H1 (cell line): ENCODE data around the gene CRK. TPM values are rescaled to one million over a fixed set of nuclear protein-coding genes. Genes with fewer than 3 reads are reported as not detected.

Source experiments
- CTCF ChIA-PET: fragments of 300-600 bp; sonication (Branson Sonifier 250); formaldehyde crosslinking; loops from one replicate; lab custom pipeline; 2021; ENCODE audit not compliant: partially characterized antibody; lab: Charles Lee
- POLR2A ChIA-PET: fragments of 300-600 bp; sonication (Branson Sonifier 250); formaldehyde crosslinking; loops from one replicate; lab custom pipeline; 2021; ENCODE audit warnings: inconsistent platforms; ENCODE audit not compliant: partially characterized antibody; lab: Charles Lee
- DNase-seq, 2 experiments: peaks; one replicate each; pipeline versions ENCODE4 v3.0.0 to v3.0.0-alpha.2; 2010 to 2022; ENCODE audit warnings: low spot score in 2 of 2, low read depth in 1 of 2, mixed read lengths in 1 of 2
- FAIRE-seq: peaks from 2 replicates; lab custom pipeline; 2011; peaks lifted over from hg19 to GRCh38; lab: Jason Lieb, UNC
- H2AFZ ChIP-seq: 2 replicates; pipeline ENCODE4 v1.8.1; 2012; ENCODE audit warnings: low read length, inconsistent platforms
- H2AK5ac ChIP-seq: 2 replicates; pipeline ENCODE4 v1.6.1; 2013; ENCODE audit warnings: low read depth, low read length
- H2BK120ac ChIP-seq: replicated peaks from 2 replicates; pipeline ENCODE3; 2013; ENCODE audit warnings: low read depth, low read length, inconsistent platforms
- H2BK12ac ChIP-seq: 2 replicates; pipeline ENCODE4 v1.6.1; 2013; ENCODE audit warnings: low read depth, low read length
- H2BK15ac ChIP-seq: 2 replicates; pipeline ENCODE4 v1.6.1; 2013; ENCODE audit warnings: low read length
- H2BK20ac ChIP-seq: 2 replicates; pipeline ENCODE4 v1.6.1; 2013; ENCODE audit warnings: low read length
- H2BK5ac ChIP-seq: 2 replicates; pipeline ENCODE4 v1.6.1; 2013; ENCODE audit warnings: low read depth, low read length
- H3K14ac ChIP-seq: 2 replicates; pipeline ENCODE4 v1.6.1; 2013; ENCODE audit warnings: inconsistent platforms; ENCODE audit not compliant: insufficient read length
- H3K18ac ChIP-seq: 2 replicates; pipeline ENCODE4 v1.6.1; 2013; ENCODE audit warnings: low read length; ENCODE audit errors: extremely low read depth
- H3K23ac ChIP-seq: 2 replicates; pipeline ENCODE4 v1.6.1; 2013; ENCODE audit warnings: inconsistent platforms; ENCODE audit not compliant: insufficient read length
- H3K23me2 ChIP-seq: 2 replicates; pipeline ENCODE4 v1.6.1; 2013; ENCODE audit warnings: low read depth, low read length
- H3K27ac ChIP-seq: 2 replicates; pipeline ENCODE4 v1.6.1; 2011; ENCODE audit warnings: low read depth, low read length, inconsistent platforms
- H3K27me3 ChIP-seq, 4 experiments: replicated peaks in 1 of 4; 1 replicate in 1 of 4; 2 replicates in 3 of 4; pipeline versions ENCODE4 v1.6.1 to v1.8.1; 2011 to 2013; ENCODE audit warnings: low read length in 3 of 4, mild to moderate bottlenecking in 3 of 4, inconsistent platforms in 2 of 4, mixed read lengths in 2 of 4, moderate library complexity in 1 of 4; ENCODE audit not compliant: control insufficient read depth in 3 of 4, insufficient read depth in 3 of 4; ENCODE audit errors: extremely low read depth in 1 of 4
- H3K36me3 ChIP-seq, 4 experiments: 2 replicates each; pipeline versions ENCODE4 v1.6.1 to v1.8.1; 2011 to 2013; ENCODE audit warnings: mild to moderate bottlenecking in 4 of 4, low read length in 3 of 4, moderate library complexity in 2 of 4, control low read depth in 1 of 4, inconsistent platforms in 1 of 4; ENCODE audit not compliant: insufficient read depth in 4 of 4, control insufficient read depth in 2 of 4
- H3K4ac ChIP-seq: replicated peaks from 2 replicates; pipeline ENCODE3; 2013; ENCODE audit warnings: low read length, low read depth, mixed read lengths, inconsistent platforms; ENCODE audit not compliant: insufficient read length
- H3K4me1 ChIP-seq, 4 experiments: replicated peaks in 1 of 4; 1 replicate in 1 of 4; 2 replicates in 3 of 4; pipeline versions ENCODE4 v1.6.1 to v1.8.1; 2011 to 2013; ENCODE audit warnings: low read length in 3 of 4, inconsistent platforms in 2 of 4, mixed read lengths in 1 of 4; ENCODE audit not compliant: insufficient read depth in 4 of 4, control insufficient read depth in 3 of 4
- H3K4me2 ChIP-seq, 2 experiments: 2 replicates each; pipeline versions ENCODE4 v1.6.1 to v1.8.1; 2011 to 2013; ENCODE audit warnings: low read depth in 2 of 2, low read length in 2 of 2, control low read depth in 1 of 2, inconsistent platforms in 1 of 2, mild to moderate bottlenecking in 1 of 2; ENCODE audit not compliant: insufficient read depth in 1 of 2
- H3K4me3 ChIP-seq, 4 experiments: fragments of 200-600, 300-600 bp in 1 of 4; sonication (generic), shearing (Covaris generic), sonication (Bioruptor Twin) in 1 of 4; 2 replicates each; pipeline versions ENCODE4 v1.5.1 to v1.8.1; 2011 to 2016; ENCODE audit warnings: low read length in 4 of 4, low read depth in 3 of 4, control low read depth in 2 of 4, inconsistent platforms in 2 of 4, mild to moderate bottlenecking in 2 of 4, mixed read lengths in 1 of 4, moderate library complexity in 1 of 4; ENCODE audit not compliant: insufficient read depth in 2 of 4; ENCODE audit errors: extremely low read depth in 1 of 4
- H3K56ac ChIP-seq: replicated peaks from 2 replicates; pipeline ENCODE3; 2013; ENCODE audit warnings: low read depth, mild to moderate bottlenecking, mixed read lengths, low read length, inconsistent platforms; ENCODE audit not compliant: insufficient read length
- H3K79me1 ChIP-seq: 2 replicates; pipeline ENCODE4 v1.6.1; 2013; ENCODE audit warnings: low read depth, low read length, control low read depth
- H3K79me2 ChIP-seq, 2 experiments: 2 replicates each; pipeline versions ENCODE4 v1.6.1 to v1.8.1; 2012 to 2013; ENCODE audit warnings: low read length in 2 of 2, mild to moderate bottlenecking in 2 of 2, inconsistent platforms in 1 of 2; ENCODE audit not compliant: insufficient read depth in 2 of 2, control insufficient read depth in 1 of 2
- H3K9ac ChIP-seq, 4 experiments: replicated peaks in 1 of 4; 1 replicate in 1 of 4; 2 replicates in 3 of 4; pipeline versions ENCODE4 v1.6.1 to v1.8.1; 2011 to 2013; ENCODE audit warnings: low read depth in 3 of 4, low read length in 3 of 4, control low read depth in 2 of 4, mild to moderate bottlenecking in 2 of 4, moderate library complexity in 2 of 4, inconsistent platforms in 1 of 4; ENCODE audit errors: extremely low read depth in 1 of 4
- H3K9me3 ChIP-seq, 2 experiments: 2 replicates each; pipeline versions ENCODE4 v1.6.1 to v1.8.1; 2012 to 2013; ENCODE audit warnings: mild to moderate bottlenecking in 2 of 2, moderate library complexity in 2 of 2, control low read depth in 1 of 2, inconsistent platforms in 1 of 2, low read depth in 1 of 2, low read length in 1 of 2, mixed read lengths in 1 of 2; ENCODE audit not compliant: insufficient read depth in 2 of 2
- H4K20me1 ChIP-seq, 2 experiments: replicated peaks in 1 of 2; 2 replicates each; pipeline versions ENCODE3 to v1.8.1; 2011 to 2013; ENCODE audit warnings: inconsistent platforms in 2 of 2, low read length in 2 of 2, mild to moderate bottlenecking in 1 of 2; ENCODE audit not compliant: insufficient read depth in 2 of 2, control insufficient read depth in 1 of 2
- H4K5ac ChIP-seq: 2 replicates; pipeline ENCODE4 v1.6.1; 2013; ENCODE audit warnings: low read length, low read depth, mixed read lengths, inconsistent platforms; ENCODE audit not compliant: insufficient read length
- H4K8ac ChIP-seq: 2 replicates; pipeline ENCODE4 v1.8.0; 2013; ENCODE audit warnings: mild to moderate bottlenecking, moderate library complexity, low read length, inconsistent platforms; ENCODE audit not compliant: insufficient read depth; ENCODE audit errors: extremely low read depth
- H4K91ac ChIP-seq: replicated peaks from 2 replicates; pipeline ENCODE3; 2013; ENCODE audit warnings: low read length, mixed read lengths, inconsistent platforms; ENCODE audit not compliant: insufficient read length
- CBX5 ChIP-seq: fragments of 300-800, 300-1000 bp; sonication (generic); IDR thresholded peaks from 2 replicates; pipeline ENCODE4 v1.7.1; 2016; ENCODE audit warnings: antibody characterized with exemption, low read length, low read depth
- CEBPB ChIP-seq: IDR thresholded peaks from 2 replicates; pipeline ENCODE4 v1.6.1; 2012; ENCODE audit warnings: low read depth, low read length
- CHD1 ChIP-seq: IDR thresholded peaks from 2 replicates; pipeline ENCODE4 v1.6.1; 2012; ENCODE audit warnings: low read depth, low read length, improper control_type of control experiment
- CREB1 ChIP-seq: IDR thresholded peaks from 2 replicates; pipeline ENCODE4 v1.6.1; 2012; ENCODE audit warnings: inconsistent platforms
- GTF2F1 ChIP-seq: IDR thresholded peaks from 2 replicates; pipeline ENCODE4 v1.6.1; 2012; ENCODE audit warnings: low read depth, low read length, improper control_type of control experiment, borderline replicate concordance
- JUN ChIP-seq: IDR thresholded peaks from 2 replicates; pipeline ENCODE4 v1.6.1; 2011; ENCODE audit warnings: low read depth, mild to moderate bottlenecking, improper control_type of control experiment, low read length
- KDM5A ChIP-seq: fragments of 200-600 bp; IDR thresholded peaks from 2 replicates; pipeline ENCODE4 v1.7.1; 2012; ENCODE audit warnings: mild to moderate bottlenecking, low read length, inconsistent platforms, mixed read lengths
- SAP30 ChIP-seq: fragments of 300-600 bp; sonication (generic); IDR thresholded peaks from 2 replicates; pipeline ENCODE4 v1.7.1; 2012; ENCODE audit warnings: low read length, moderate library complexity, mild to moderate bottlenecking, inconsistent platforms; ENCODE audit not compliant: insufficient read depth, insufficient replicate concordance
- SP4 ChIP-seq: IDR thresholded peaks from 2 replicates; pipeline ENCODE4 v1.6.1; 2012; ENCODE audit warnings: low read length, inconsistent platforms
- SUZ12 ChIP-seq: fragments of 200-600 bp; sonication (generic); IDR thresholded peaks from 2 replicates; pipeline ENCODE4 v1.6.1; 2012; ENCODE audit warnings: mild to moderate bottlenecking, inconsistent platforms, low read length, moderate library complexity, mixed read lengths
- WGBS, 2 experiments: shearing (Covaris generic) in 1 of 2; methylation state at CpG; one replicate each; pipeline versions ENCODE4 v1.1.6 to v1.1.7; 2013 to 2015; ENCODE audit warnings: low lambda C conversion rate in 2 of 2, mixed read lengths in 2 of 2, inconsistent platforms in 1 of 2, low coverage in 1 of 2, missing lambda C conversion rate in 1 of 2; ENCODE audit not compliant: insufficient replicate concordance in 2 of 2, insufficient coverage in 1 of 2, insufficient read length in 1 of 2; ENCODE audit errors: extremely low coverage in 1 of 2, missing lambda C conversion rate in 1 of 2; 5-methylcytosine and 5-hydroxymethylcytosine counted together
- polyA plus RNA-seq, 7 experiments: library from polyadenylated mRNA; depleted of rRNA in 3 of 7; stranded (reverse) in 5 of 7; unstranded in 2 of 7; fragments of >200 nt in 5 of 7; fragments of 200-250 nt in 2 of 7; gene quantifications; 1 replicate in 5 of 7; 2 replicates in 1 of 7; 4 replicates in 1 of 7; pipeline versions ENCODE4 v1.2.1 to v1.2.3, GENCODE V29; 2011 to 2013; ENCODE audit warnings: missing spikeins in 2 of 7, mixed read lengths in 2 of 7
- total RNA-seq: library from RNA; stranded (reverse); fragmentation: NEBNext Ultra II Directional; extraction: Animal tissue kit (Norgen Biotek cat#: 25700); gene quantifications from 2 replicates; pipeline ENCODE4 v1.2.1, GENCODE V29; 2021

Gene CRK
- total and polyA plus RNA-seq, 2 of the 8 experiments (the other 6 are each of a cell fraction or from before 2014, with no cell fraction given) = 32.8 to 57.1 TPM

GRCh38 chr17:1371893-1372590, 84.0 kb downstream of the CRK start:
- H3K4me2 ChIP-seq = no peak overlapping the region
- H3K9me3 ChIP-seq = no peaks in the 10 kb centered on the region
- no peak overlapping the region for H3K9ac ChIP-seq
- no peak overlapping the region for H3K27ac ChIP-seq
- H2AFZ ChIP-seq = no peak overlapping the region
- H4K91ac ChIP-seq = no peak overlapping the region
- no peak overlapping the region for H3K18ac ChIP-seq
- peaks cover 7% of the 10 kb centered on the region for H3K79me1 ChIP-seq
- DNase-seq (no peak), FAIRE-seq (no peak)
- H3K4me1 ChIP-seq = peaks cover 0 to 7% (median 3%) of the 10 kb centered on the region in 4 experiments; a peak in 4 of 7 replicates
- no peak overlapping the region for H3K4ac ChIP-seq
- no peak overlapping the region for H2BK5ac ChIP-seq
- no peak overlapping the region for H3K23ac ChIP-seq
- H4K20me1 ChIP-seq = peaks cover 43 to 53% of the 10 kb centered on the region in 2 experiments
- no peak overlapping the region for H3K4me3 ChIP-seq
- H3K14ac ChIP-seq = no peak overlapping the region
- no peak overlapping the region for H2AK5ac ChIP-seq
- H3K23me2 ChIP-seq = no peaks in the 10 kb centered on the region
- no peak for TF ChIP-seq SUZ12
- TF ChIP-seq SAP30 = no peak
- no peak for TF ChIP-seq CBX5
- no peak for TF ChIP-seq KDM5A
- no peak for TF ChIP-seq CHD1
- TF ChIP-seq SP4 = no peak
- TF ChIP-seq GTF2F1 = no peak
- no peak for TF ChIP-seq CREB1
- TF ChIP-seq JUN = no peak
- no peak for TF ChIP-seq CEBPB
- H2BK12ac ChIP-seq = no peak overlapping the region
- peaks cover 0 to 6% (median 0%) of the 10 kb centered on the region in 4 experiments; a peak in 3 of 8 replicates for H3K36me3 ChIP-seq
- H3K79me2 ChIP-seq = peaks cover 64 to 100% of the 10 kb centered on the region in 2 experiments
- ChIA-PET POLR2A (interaction anchor here (0.6 to 3.4 kb wide), 8 partner anchors 8 to 66 kb away, joined by 3 to 18 read pairs (median 4); partner anchors contain the start of gene YWHAE), CTCF (interaction anchor here (1.1 to 2.3 kb wide), 6 partner anchors 17 to 161 kb away, joined by 4 to 7 read pairs (median 5); partner anchors contain the start of gene INPP5K)
- H2BK20ac ChIP-seq = no peak overlapping the region
- no peak overlapping the region for H4K5ac ChIP-seq
- no peak overlapping the region for H3K56ac ChIP-seq
- no peak overlapping the region for H2BK120ac ChIP-seq
- no peak overlapping the region for H2BK15ac ChIP-seq
- H4K8ac ChIP-seq = no peak overlapping the region
- WGBS, 2 experiments = 96% methylated on average over 16 of the region's 17 CpGs; no CpG with 5 or more reads in 1 of the 2 experiments
- H3K27me3 ChIP-seq = no peaks in the 10 kb centered on the region
